ENCODE data around the gene NEK11. TPM values are rescaled to one million over a fixed set of nuclear protein-coding genes. Genes with fewer than 3 reads are reported as not detected.

Gene NEK11
- total RNA-seq, 2 donors from 2014 or later, result 7.4 to 14.0 TPM

DNA sequence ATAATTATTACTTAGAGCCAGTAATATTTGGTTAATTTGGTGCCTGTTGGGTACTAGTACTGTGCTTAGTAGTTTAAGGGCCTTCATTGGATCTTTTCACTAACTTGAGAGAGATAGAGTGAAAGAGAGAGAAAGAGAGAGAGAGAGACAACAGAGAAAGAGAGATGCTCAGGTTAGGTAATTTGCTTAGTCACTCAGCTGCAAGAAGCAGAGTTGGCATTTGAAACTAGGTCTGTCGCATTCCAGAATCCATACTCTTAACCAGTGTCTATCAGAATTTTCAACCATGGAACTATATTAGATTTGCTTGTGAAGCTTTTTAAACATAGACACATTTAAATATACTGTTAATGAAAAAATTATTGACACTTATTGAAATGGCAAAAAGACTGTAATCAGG lies 323.8 kb downstream of the NEK11 start:
- WGBS, result 97% methylated on average over 1 of the region's 1 CpG
- intact Hi-C loops (cut with DNase I), result no loop called here
- no peak overlapping the region for H3K27ac ChIP-seq
- H3K9me3 ChIP-seq, result no peaks in the 10 kb centered on the region
- no peaks in the 10 kb centered on the region for H3K36me3 ChIP-seq
- H3K4me3 ChIP-seq, result no peak overlapping the region
- no peak for DNase-seq (ENCODE audit: low spot score)
- no peaks in the 10 kb centered on the region for H3K27me3 ChIP-seq (replicated peaks; ENCODE audit: insufficient read depth)
- no peaks in the 10 kb centered on the region for H3K4me1 ChIP-seq (replicated peaks)
- TF ChIP-seq, protein P1, sequence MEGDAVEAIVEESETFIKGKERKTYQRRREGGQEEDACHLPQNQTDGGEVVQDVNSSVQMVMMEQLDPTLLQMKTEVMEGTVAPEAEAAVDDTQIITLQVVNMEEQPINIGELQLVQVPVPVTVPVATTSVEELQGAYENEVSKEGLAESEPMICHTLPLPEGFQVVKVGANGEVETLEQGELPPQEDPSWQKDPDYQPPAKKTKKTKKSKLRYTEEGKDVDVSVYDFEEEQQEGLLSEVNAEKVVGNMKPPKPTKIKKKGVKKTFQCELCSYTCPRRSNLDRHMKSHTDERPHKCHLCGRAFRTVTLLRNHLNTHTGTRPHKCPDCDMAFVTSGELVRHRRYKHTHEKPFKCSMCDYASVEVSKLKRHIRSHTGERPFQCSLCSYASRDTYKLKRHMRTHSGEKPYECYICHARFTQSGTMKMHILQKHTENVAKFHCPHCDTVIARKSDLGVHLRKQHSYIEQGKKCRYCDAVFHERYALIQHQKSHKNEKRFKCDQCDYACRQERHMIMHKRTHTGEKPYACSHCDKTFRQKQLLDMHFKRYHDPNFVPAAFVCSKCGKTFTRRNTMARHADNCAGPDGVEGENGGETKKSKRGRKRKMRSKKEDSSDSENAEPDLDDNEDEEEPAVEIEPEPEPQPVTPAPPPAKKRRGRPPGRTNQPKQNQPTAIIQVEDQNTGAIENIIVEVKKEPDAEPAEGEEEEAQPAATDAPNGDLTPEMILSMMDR (IDR thresholded peaks at IDR 0.05), result no peak
- no peak for TF ChIP-seq POLR2A (IDR thresholded peaks at IDR 0.05)
- TF ChIP-seq POLR2AphosphoS5 (IDR thresholded peaks at IDR 0.05), result no peak

DNA sequence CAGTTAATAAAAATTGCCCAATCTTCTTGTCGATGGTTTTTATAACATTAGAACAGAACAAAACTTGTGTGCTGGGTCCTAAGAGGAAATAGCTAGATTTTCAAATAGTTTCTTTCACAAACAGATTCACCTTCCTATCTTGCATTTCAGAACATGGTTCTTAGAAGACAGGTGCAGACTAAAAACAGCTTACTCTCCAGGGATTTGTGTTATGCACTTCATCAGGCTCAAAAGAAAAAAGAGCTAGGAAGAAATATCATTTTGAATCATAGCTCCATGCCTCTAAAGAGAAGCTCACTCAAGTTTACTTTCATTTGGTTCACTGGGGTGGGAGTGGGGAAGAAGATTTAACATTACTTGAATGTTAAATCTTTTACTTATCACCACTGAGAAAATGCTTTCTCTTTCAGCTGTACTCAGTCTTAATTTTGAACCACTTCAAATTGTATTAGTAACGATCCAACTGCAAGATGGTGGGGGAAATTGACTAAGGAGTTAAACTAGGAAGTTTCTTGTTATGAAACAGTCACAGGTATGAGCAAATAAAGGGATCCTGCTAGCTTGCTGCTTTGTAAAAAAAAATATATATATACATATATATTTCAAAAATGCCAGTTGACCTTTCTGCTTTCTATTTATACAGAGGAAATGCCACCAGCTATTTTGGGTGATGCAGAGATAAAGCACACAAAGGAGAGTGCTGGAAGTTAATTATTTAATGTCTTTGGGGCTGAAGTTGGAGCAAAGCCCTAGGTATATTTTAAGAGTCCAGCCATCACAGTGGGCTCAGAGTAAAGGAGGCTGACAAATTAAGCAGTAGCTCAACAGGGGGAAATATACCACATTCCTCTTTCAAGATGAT lies 326.6 kb downstream of the NEK11 start:
- DNase-seq (ENCODE audit: low spot score), result no peak
- no peaks in the 10 kb centered on the region for H3K9me3 ChIP-seq
- intact Hi-C loops (cut with DNase I), result no loop called here
- TF ChIP-seq POLR2A (IDR thresholded peaks at IDR 0.05) (no peak), POLR2AphosphoS5 (IDR thresholded peaks at IDR 0.05) (no peak)
- TF ChIP-seq, protein P1 (IDR thresholded peaks at IDR 0.05), result no peak
- WGBS, result 49% methylated on average over 2 of the region's 2 CpGs
- H3K4me1 ChIP-seq (replicated peaks), result no peaks in the 10 kb centered on the region
- H3K27ac ChIP-seq, result no peak overlapping the region
- no peak overlapping the region for H3K4me3 ChIP-seq
- no peaks in the 10 kb centered on the region for H3K27me3 ChIP-seq (replicated peaks; ENCODE audit: insufficient read depth)
- H3K36me3 ChIP-seq, result no peaks in the 10 kb centered on the region

DNA sequence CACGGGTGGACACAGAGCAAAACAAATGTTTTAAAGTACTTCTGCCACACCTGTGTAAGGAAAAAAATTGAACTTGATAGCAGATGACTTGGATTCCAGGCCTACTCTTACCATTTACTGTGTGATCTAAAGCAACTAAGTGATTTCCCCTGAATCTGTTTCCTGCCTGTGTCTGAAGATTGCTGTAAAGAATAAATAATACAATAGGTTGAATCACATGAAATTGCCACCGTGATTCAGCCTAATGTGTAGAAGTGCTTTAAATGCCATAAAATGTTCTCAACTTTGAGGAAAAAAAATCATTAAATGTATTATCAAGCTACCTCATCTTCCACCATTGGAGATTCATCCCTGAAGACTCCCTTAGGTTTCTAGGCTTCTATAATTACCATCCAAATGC lies 327.3 kb downstream of the NEK11 start:
- TF ChIP-seq POLR2AphosphoS5 (IDR thresholded peaks at IDR 0.05) (no peak), POLR2A (IDR thresholded peaks at IDR 0.05) (no peak)
- TF ChIP-seq, protein P1 (IDR thresholded peaks at IDR 0.05), result no peak
- intact Hi-C loops (cut with DNase I), result no loop called here

DNA sequence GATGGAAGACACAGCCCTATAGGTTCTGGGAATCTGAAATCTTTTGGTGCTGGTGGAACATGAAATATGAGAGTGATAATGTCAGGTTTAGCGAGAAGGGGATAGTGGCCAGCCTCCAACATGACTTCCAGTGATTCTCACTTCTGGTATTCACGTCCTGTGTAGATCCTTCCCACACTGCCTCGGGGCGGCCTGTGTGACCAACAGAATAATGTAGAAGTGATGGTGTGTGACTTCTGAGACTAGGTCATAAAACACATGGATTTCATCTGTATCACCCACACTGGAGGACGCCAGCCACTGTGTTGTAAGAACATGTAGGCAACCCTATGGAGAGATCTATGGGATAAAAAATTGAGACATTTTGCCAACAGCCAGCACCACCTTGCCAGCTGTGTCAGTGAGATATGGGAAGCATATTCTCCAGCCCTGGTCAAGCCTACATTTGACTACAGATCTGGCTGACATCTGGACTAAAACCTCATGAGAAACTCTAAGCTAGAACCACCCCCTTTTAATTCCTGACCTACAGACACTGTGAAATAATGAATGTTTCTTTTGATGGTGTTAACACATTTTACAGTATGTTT lies 329.4 kb downstream of the NEK11 start:
- H3K27me3 ChIP-seq (replicated peaks; ENCODE audit: insufficient read depth), result no peaks in the 10 kb centered on the region
- no peaks in the 10 kb centered on the region for H3K9me3 ChIP-seq
- intact Hi-C loops (cut with DNase I), result no loop called here
- TF ChIP-seq POLR2A (IDR thresholded peaks at IDR 0.05), result no peak
- TF ChIP-seq POLR2AphosphoS5 (IDR thresholded peaks at IDR 0.05), result no peak
- TF ChIP-seq, protein P1 (IDR thresholded peaks at IDR 0.05), result no peak
- H3K4me3 ChIP-seq, result no peak overlapping the region
- H3K4me1 ChIP-seq (replicated peaks), result no peaks in the 10 kb centered on the region
- no peak overlapping the region for H3K27ac ChIP-seq
- no peaks in the 10 kb centered on the region for H3K36me3 ChIP-seq
- WGBS, result 88% methylated on average over 5 of the region's 5 CpGs
- no peak for DNase-seq (ENCODE audit: low spot score)

More for the DNA sequence above, 327.3 kb downstream of the NEK11 start:
- no peaks in the 10 kb centered on the region for H3K9me3 ChIP-seq
- DNase-seq (ENCODE audit: low spot score), result no peak
- no peak overlapping the region for H3K27ac ChIP-seq
- WGBS, result 42% methylated on average over 2 of the region's 2 CpGs
- H3K36me3 ChIP-seq, result no peaks in the 10 kb centered on the region
- H3K27me3 ChIP-seq (replicated peaks; ENCODE audit: insufficient read depth), result no peaks in the 10 kb centered on the region
- H3K4me1 ChIP-seq (replicated peaks), result no peaks in the 10 kb centered on the region
- no peak overlapping the region for H3K4me3 ChIP-seq

Data from prostate gland (tissue), 2 donors.